ENCODE measurements around the gene NAT16. TPM values are rescaled to one million over a fixed set of nuclear protein-coding genes. Genes with fewer than 3 reads are reported as not detected.
A peak's percentile ranks its signal among the peaks of the same experiment; 100 is the strongest.
"Not testable (repeated sequence)": the region's sequence is repeated elsewhere in the genome, so short reads cannot be mapped to it uniquely, and the experiment has no call there.

NAT16 gene
- not detected for polyA plus RNA-seq (ENCODE audit: insufficient read length)

DNA sequence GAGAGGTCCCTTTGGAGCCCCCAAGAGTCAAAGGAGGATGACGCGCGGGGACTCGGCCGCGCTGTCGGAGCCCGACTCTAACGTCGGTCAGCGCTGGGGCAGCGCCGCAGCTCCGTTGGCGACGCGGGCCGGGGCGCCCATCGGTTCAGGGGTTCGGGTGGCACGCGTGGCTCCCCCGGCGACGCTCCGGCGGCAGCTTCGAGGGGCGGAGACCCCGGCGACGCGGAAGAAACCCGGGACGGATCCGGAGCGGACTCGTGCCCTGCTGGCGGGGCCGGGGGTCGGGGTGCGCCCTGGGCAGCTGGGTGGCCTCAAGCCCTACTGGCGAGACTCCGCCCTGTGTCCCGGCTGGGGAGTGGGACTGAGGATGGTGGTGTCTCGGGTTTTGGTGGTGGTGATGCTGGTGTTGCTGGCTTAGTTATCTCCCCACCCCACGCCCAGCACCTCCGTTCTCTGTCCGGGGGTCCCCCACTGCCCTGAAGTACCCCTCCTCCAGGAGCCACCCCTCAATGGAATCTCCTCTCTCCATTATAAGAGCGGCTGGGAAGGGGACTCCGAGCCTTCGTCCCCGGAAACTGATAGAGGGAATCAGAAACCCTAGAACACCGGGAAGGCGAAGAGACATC, at the start of gene NAT16:
Gene NAT16 (minus strand): TSS at position 164 of the 626 bp plus-strand sequence. CDS start 5,486 bp downstream, outside the sequence.
- DNase-seq, result no peak

DNA sequence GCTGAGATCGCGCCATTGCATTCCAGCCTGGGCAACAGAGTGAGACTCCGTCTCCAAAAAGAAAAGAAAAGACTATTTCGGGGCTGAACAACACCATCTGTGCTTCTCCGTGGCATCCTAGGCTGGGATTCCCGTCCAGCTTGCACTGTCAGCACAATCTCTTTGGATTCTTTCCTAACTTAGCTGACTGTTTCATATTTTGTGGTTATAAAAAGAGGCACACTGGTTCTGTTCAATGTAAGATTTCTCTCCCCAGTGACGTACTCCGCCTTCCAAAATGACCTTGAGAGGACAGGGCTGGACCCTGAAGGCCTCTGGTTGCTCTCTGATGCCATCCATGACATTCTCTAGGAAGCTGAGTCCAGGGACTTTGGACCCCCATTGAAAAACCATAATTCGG, 46.6 kb upstream of the NAT16 start:
- no peak for DNase-seq

DNA sequence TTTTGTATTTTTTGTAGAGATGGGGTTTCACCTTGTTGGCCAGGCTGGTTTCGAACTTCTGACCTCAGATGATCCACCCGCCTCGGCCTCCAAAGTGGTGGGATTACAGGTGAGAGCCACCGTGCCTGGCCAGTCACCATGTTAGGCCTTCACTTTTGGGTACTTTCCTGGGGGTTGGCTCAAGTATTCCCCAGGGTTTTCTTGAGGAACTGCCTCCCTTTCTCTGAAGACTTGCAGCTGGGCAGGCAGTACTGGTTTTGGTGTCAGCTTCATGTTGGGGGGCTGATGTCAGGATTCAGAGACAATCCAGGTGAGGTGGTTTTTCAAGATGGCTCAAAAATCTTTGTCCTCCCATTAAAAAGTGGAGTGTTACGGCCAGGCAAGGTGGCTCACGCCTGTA, 45.6 kb upstream of the NAT16 start:
- DNase-seq, result no peak

GRCh38 chr7:101223528-101223927, 43.4 kb upstream of the NAT16 start:
- DNase-seq, result no peak

GRCh38 chr7:101222275-101222830, 42.3 kb upstream of the NAT16 start:
- no peak for DNase-seq

DNA sequence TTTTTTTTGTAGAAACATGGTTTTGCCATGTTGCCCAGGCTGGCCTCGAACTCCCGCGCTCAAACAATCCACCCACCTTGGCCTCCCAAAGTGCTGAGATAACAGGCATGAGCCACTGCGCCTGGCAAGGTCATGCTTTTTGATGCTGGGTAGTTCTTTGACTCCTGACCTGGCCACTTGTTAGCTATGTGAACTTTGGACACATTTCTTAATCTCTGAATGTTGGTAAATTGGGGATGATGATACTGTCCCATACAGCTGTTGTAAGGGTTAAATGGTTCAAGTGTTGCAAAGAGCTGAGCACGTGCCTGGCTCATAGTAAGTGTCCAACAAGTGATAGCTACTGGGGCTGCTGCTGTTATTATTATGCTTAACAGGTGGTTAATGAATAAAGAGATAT, 40.2 kb upstream of the NAT16 start:
- DNase-seq, result no peak

- no peak for DNase-seq
Observed at GRCh38 chr7:101218236-101219125, 38.4 kb upstream of the NAT16 start.

DNA sequence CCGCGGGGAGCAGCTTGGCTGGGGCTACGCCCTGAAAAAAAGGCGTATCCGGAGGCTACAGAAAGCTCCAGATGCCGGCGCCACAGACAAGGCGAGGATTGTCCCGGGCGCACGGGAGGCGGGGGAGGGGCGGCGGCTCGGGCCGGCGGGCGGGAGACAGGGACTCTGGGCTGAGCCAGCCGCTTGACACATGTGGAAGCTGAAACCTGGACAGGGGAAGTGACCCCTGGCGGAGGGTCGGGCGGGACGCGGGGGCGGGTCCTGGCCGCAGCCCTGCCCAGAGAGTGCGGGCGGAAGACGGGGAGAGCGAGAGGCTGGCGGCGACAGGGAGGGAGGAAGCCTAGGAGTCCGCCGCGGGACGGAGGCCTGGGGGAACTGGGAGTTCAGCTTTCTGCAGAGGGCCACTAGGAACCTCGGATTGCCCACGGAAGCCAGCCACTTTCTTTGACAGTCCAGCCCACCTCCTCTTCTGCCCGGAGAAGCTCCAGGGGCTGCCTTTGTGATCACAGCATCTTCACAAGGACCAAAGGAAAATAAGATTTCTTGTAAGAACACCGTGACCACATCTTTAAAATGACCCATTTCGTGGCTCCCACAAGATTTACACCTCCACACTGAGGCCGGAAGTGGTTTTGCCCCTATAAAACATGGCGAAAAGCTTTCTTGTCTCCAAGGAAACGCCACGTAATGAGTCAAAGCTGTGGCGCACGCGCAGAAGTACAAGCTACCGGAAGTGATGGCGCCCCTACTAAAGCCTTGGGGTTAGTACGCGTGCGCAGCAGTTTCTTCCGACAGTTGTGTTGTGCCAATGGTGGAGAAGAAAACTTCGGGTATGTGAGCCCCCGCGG, 37.5 kb upstream of the NAT16 start, which contains the start of the genes PLOD3 and ZNHIT1:
Gene PLOD3 (minus strand): TSS at position 194 of the 848 bp plus-strand sequence. CDS start 307 bp downstream, outside the sequence.
Gene ZNHIT1 (plus strand): TSS at position 778 of the 848 bp plus-strand sequence. CDS start 31 bp downstream, at position 809.
- DNase-seq, result peak; percentile 97

GRCh38 chr7:101216860-101217387, 36.8 kb upstream of the NAT16 start:
- no peak for DNase-seq

GRCh38 chr7:101216001-101216859, 36.1 kb upstream of the NAT16 start:
- DNase-seq, result no peak

DNA sequence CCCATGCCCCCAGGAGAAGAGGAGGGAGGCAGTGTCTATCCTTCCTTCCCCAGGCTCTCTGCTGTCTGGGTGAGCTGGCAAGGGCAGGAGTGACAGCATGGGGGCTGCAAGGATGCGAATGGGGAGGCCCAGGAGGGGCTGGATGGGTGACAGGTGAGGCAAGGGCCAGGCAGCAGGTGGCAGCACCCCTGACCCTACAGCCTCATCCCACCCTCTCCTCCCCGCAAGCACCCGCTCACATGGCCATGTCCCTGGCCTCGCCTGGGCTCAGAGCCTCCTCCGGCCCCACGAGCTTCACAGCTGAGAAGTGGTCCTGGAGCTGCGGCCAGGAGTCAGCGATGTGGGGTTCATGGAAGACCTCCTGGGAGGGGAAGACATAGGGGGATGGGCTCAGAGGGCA, 31.9 kb upstream of the NAT16 start:
- no peak for DNase-seq

DNA sequence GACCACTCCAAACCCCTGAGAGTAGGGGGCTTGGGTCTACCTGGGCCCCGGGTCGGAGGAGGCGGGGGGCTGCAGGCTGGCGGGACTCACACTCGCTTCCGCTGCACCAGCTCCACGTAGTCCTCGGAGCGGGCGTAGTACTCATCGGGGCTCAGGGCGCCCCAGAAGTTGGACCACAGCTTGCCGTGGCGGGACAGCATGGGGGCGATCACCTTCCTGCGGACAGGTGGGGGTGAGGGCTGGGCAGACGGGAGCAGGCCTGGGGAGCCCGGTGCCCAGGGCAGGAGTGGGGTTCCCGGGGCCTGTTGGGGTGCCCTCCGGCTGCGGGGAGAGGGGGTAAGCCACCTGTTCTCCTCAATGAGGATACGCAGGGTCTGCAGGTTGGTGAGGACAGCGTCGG, 31.4 kb upstream of the NAT16 start:
- DNase-seq, result no peak

GRCh38 chr7:101210143-101210542, 30.1 kb upstream of the NAT16 start:
- DNase-seq, result no peak

GRCh38 chr7:101208794-101209193, 28.7 kb upstream of the NAT16 start:
- no peak for DNase-seq

DNA sequence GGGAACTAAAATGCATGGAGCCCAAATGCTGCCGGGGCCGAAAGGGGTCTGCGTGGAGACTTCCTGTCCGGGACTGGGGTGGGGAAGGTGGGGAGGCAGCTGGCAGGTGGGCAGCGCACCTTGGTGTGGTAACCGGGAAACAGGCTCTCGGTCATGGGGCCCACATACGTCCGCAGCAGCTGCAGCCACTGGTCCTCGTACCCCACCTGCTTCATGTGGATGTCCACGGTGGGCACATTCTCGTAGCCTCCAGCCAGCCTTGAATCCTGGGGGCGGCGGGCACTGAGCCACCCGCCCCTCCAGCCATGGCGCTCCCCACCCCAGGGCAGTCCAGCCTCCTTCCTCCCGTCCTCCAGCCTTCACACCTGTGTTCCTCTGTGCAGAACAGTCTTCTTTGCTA, 27.4 kb upstream of the NAT16 start:
- DNase-seq, result no peak

- DNase-seq, result no peak
Observed at GRCh38 chr7:101206665-101207042, 26.6 kb upstream of the NAT16 start.

GRCh38 chr7:101205901-101206664, 26.0 kb upstream of the NAT16 start:
- no peak for DNase-seq

- not testable (repeated sequence) for DNase-seq
Observed at GRCh38 chr7:101203740-101204738, 23.9 kb upstream of the NAT16 start.

DNA sequence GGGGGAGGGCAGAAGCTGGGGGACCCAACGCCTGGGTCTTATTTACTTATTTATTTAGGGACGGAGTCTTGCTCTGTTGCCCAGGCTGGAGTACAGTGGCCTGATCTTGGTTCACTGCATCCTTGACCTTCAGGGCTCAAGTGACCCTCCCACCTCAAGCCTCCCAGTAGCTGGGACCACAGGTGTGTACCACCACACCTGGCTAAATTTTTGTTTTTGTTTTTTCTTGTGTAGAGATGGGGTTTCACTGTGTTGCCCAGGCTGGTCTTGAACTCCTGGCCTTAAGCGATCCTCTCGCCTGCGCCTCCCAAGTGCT, 22.5 kb upstream of the NAT16 start:
- DNase-seq, result no peak
